Stimulated activated naive B cell treated with anti-CD40 and anti-IgM and Interleukin-4, amounts not matched to agents 10 μg/mL and 1 μg/mL and 100 μg/mL, for 72 hours (primary cell): Measurements from ENCODE around the gene MYOM3.
A peak's percentile ranks its signal among the peaks of the same experiment; 100 is the strongest.
"Not testable (repeated sequence)": the region's sequence is repeated elsewhere in the genome, so short reads cannot be mapped to it uniquely, and the experiment has no call there.

Experiments used
- ATAC-seq, 2 donors: fragments of 150-1000 bp; cut with Tn5 transposase; replicated peaks; 2 replicates each; pipeline ENCODE4 v1.10.0; 2021; ENCODE audit warnings: moderate library complexity in 1 of 2
- DNase-seq: peaks from one replicate; pipeline ENCODE4 v3.0.0; 2021
- H3K27ac Mint-ChIP-seq: one replicate; pipeline ENCODE4 v1.8.0; 2022; ENCODE audit warnings: mild to moderate bottlenecking, mixed read lengths
- H3K27me3 Mint-ChIP-seq, 2 donors: one replicate each; pipeline ENCODE4 v1.8.0; 2022; ENCODE audit warnings: mixed read lengths in 2 of 2
- H3K36me3 Mint-ChIP-seq, 2 donors: one replicate each; pipeline ENCODE4 v1.8.0; 2022; ENCODE audit warnings: mixed read lengths in 2 of 2, mild to moderate bottlenecking in 1 of 2
- H3K4me1 Mint-ChIP-seq, 2 donors: one replicate each; pipeline ENCODE4 v1.8.0; 2022; ENCODE audit warnings: mixed read lengths in 2 of 2, mild to moderate bottlenecking in 1 of 2
- H3K4me3 Mint-ChIP-seq, 2 donors: one replicate each; pipeline ENCODE4 v1.8.0; 2022; ENCODE audit warnings: mild to moderate bottlenecking in 2 of 2, mixed read lengths in 2 of 2, moderate library complexity in 1 of 2
- H3K9me3 Mint-ChIP-seq, 2 donors: one replicate each; pipeline ENCODE4 v1.8.0; 2022; ENCODE audit warnings: mixed read lengths in 2 of 2, mild to moderate bottlenecking in 1 of 2

MYOM3 gene

GRCh38 chr1:24020025-24020424, 91.9 kb downstream of the MYOM3 start:
- no peak overlapping the region for H3K4me3 Mint-ChIP-seq
- H3K4me1 Mint-ChIP-seq, result peaks cover 0 to 1% of the 10 kb centered on the region in 2 donors
- no peaks in the 10 kb centered on the region for H3K9me3 Mint-ChIP-seq
- ATAC-seq (no peak), DNase-seq (no peak)
- peak overlapping the region; percentile 7 for H3K27ac Mint-ChIP-seq
- no peaks in the 10 kb centered on the region for H3K36me3 Mint-ChIP-seq
- peaks cover 0 to 3% of the 10 kb centered on the region in 2 donors for H3K27me3 Mint-ChIP-seq

GRCh38 chr1:24018611-24019580, 93.0 kb downstream of the MYOM3 start:
- no peak overlapping the region for H3K27ac Mint-ChIP-seq
- H3K9me3 Mint-ChIP-seq, result no peaks in the 10 kb centered on the region
- H3K4me1 Mint-ChIP-seq, result no peaks in the 10 kb centered on the region
- ATAC-seq (no peak), DNase-seq (no peak)
- no peak overlapping the region for H3K4me3 Mint-ChIP-seq
- H3K36me3 Mint-ChIP-seq, result no peaks in the 10 kb centered on the region
- peaks cover 0 to 3% of the 10 kb centered on the region in 2 donors for H3K27me3 Mint-ChIP-seq

GRCh38 chr1:24015221-24016210, 96.4 kb downstream of the MYOM3 start:
- DNase-seq (no peak), ATAC-seq (no peak)
- Mint-ChIP-seq H3K27me3 (peaks cover 15 to 21% of the 10 kb centered on the region in 2 donors), H3K27ac (no peak overlapping the region), H3K4me3 (no peak overlapping the region), H3K4me1 (peaks cover 0 to 1% of the 10 kb centered on the region in 2 donors), H3K9me3 (no peaks in the 10 kb centered on the region), H3K36me3 (no peaks in the 10 kb centered on the region)

- H3K4me3 Mint-ChIP-seq, H3K9me3 Mint-ChIP-seq, H3K27ac Mint-ChIP-seq, H3K36me3 Mint-ChIP-seq, DNase-seq, H3K4me1 Mint-ChIP-seq, ATAC-seq: not testable (repeated sequence)
- H3K27me3 Mint-ChIP-seq, result peaks cover 22% of the 10 kb centered on the region in 2 donors
These were observed 99.1 kb downstream of the MYOM3 start for GRCh38 chr1:24012878-24013277.

- H3K9me3 Mint-ChIP-seq, result no peaks in the 10 kb centered on the region
- H3K4me3 Mint-ChIP-seq, result no peak overlapping the region
- H3K27ac Mint-ChIP-seq, result no peak overlapping the region
- H3K36me3 Mint-ChIP-seq, result no peaks in the 10 kb centered on the region
- H3K4me1 Mint-ChIP-seq, result peaks cover 0 to 1% of the 10 kb centered on the region in 2 donors
- peaks cover 19 to 22% of the 10 kb centered on the region in 2 donors for H3K27me3 Mint-ChIP-seq
- no peak for DNase-seq
- ATAC-seq, result no peak
These were observed 101.3 kb downstream of the MYOM3 start for GRCh38 chr1:24010650-24011049.

GRCh38 chr1:24009406-24009805, 102.5 kb downstream of the MYOM3 start:
- no peak for DNase-seq
- H3K36me3 Mint-ChIP-seq, result no peaks in the 10 kb centered on the region
- no peak for ATAC-seq

GRCh38 chr1:24008574-24009184, 103.3 kb downstream of the MYOM3 start:
- H3K27ac Mint-ChIP-seq, DNase-seq, H3K4me3 Mint-ChIP-seq, H3K9me3 Mint-ChIP-seq, ATAC-seq, H3K4me1 Mint-ChIP-seq, H3K36me3 Mint-ChIP-seq: not testable (repeated sequence)
- H3K27me3 Mint-ChIP-seq, result peaks cover 22 to 26% of the 10 kb centered on the region in 2 donors

More at GRCh38 chr1:24009406-24009805, 102.5 kb downstream of the MYOM3 start:
- no peaks in the 10 kb centered on the region for H3K9me3 Mint-ChIP-seq
- H3K4me1 Mint-ChIP-seq, result peaks cover 0 to 1% of the 10 kb centered on the region in 2 donors
- H3K4me3 Mint-ChIP-seq, result no peak overlapping the region
- no peak overlapping the region for H3K27ac Mint-ChIP-seq
- peaks cover 19 to 22% of the 10 kb centered on the region in 2 donors for H3K27me3 Mint-ChIP-seq

- Mint-ChIP-seq H3K36me3 (no peaks in the 10 kb centered on the region), H3K9me3 (no peaks in the 10 kb centered on the region), H3K27me3 (peaks cover 23 to 24% of the 10 kb centered on the region in 2 donors), H3K27ac (no peak overlapping the region), H3K4me3 (no peak overlapping the region), H3K4me1 (peaks cover 7 to 8% of the 10 kb centered on the region in 2 donors)
- ATAC-seq (no peak), DNase-seq (no peak)
These were observed 104.9 kb downstream of the MYOM3 start for GRCh38 chr1:24007079-24007478.
